Left cardiac atrium (tissue), 2 donors: ENCODE data around the gene MAGIX. TPM values are rescaled to one million over a fixed set of nuclear protein-coding genes. Genes with fewer than 3 reads are reported as not detected.

Source experiments
- total RNA-seq, 2 donors: library from RNA; stranded (reverse); fragmentation: NEBNext Ultra II Directional; extraction: Animal tissue kit (Norgen Biotek cat#: 25700); gene quantifications; one replicate each; pipeline ENCODE4 v1.2.1, GENCODE V29; 2021
- donor health status: DM: no; HTN: yes; CAD: no; lungs with severe emphysema.
- donor health status: DM: yes; HTN: yes; CAD: no.

Gene MAGIX
- total RNA-seq, 2 donors from 2014 or later: 7.7 to 7.9 TPM

Other genes starting within 250 kb of the MAGIX start
- gene PIM2, start 243.7 kb upstream of the MAGIX start, total RNA-seq: 1 to 10 TPM; 4.0 to 5.5 TPM
- gene OTUD5, start 205.2 kb upstream of the MAGIX start, total RNA-seq: 10 to 100 TPM; 19.0 to 27.0 TPM
- gene KCND1, start 190.9 kb upstream of the MAGIX start, total RNA-seq: 1 to 10 TPM in 1 of 2 donors, under 1 TPM in 1; 0.99 to 1.4 TPM
- 10 to 100 TPM; 23.7 to 25.4 TPM for gene GRIPAP1, start 160.5 kb upstream of the MAGIX start, total RNA-seq
- gene TFE3, start 119.4 kb upstream of the MAGIX start, total RNA-seq: 10 to 100 TPM; 34.5 to 36.2 TPM
- 1 to 10 TPM; 2.4 to 2.7 TPM for gene CCDC120, start 103.8 kb upstream of the MAGIX start, total RNA-seq
- 10 to 100 TPM; 15.6 to 20.1 TPM for gene PRAF2, start 88.8 kb upstream of the MAGIX start, total RNA-seq
- gene WDR45, start 82.9 kb upstream of the MAGIX start, total RNA-seq: 10 to 100 TPM; 52.3 to 61.1 TPM
- 10 to 100 TPM; 17.1 to 19.4 TPM for gene GPKOW, start 39.0 kb upstream of the MAGIX start, total RNA-seq
- 100 to 1,000 TPM in 1 of 2 donors, 10 to 100 TPM in 1; 97.5 to 114 TPM for gene PLP2, start 9.1 kb downstream of the MAGIX start, total RNA-seq
- gene PRICKLE3, start 23.6 kb downstream of the MAGIX start, total RNA-seq: 10 to 100 TPM in 1 of 2 donors, 1 to 10 TPM in 1; 9.9 to 14.8 TPM
- gene SYP, start 37.4 kb downstream of the MAGIX start, total RNA-seq: 1 to 10 TPM; 1.8 to 2.8 TPM
- under 1 TPM; 0.03 to 0.21 TPM for gene CACNA1F, start 70.6 kb downstream of the MAGIX start, total RNA-seq
- gene CCDC22, start 72.7 kb downstream of the MAGIX start, total RNA-seq: 10 to 100 TPM in 1 of 2 donors, 1 to 10 TPM in 1; 8.8 to 10.7 TPM
- gene FOXP3, start 102.0 kb downstream of the MAGIX start, total RNA-seq: not detected
- 10 to 100 TPM; 17.5 to 22.5 TPM for gene PPP1R3F, start 107.0 kb downstream of the MAGIX start, total RNA-seq
- gene GAGE10, start 140.9 kb downstream of the MAGIX start, total RNA-seq: not detected
- gene GAGE12J, start 159.3 kb downstream of the MAGIX start, total RNA-seq: not detected
- gene GAGE13, start 168.8 kb downstream of the MAGIX start, total RNA-seq: not detected